Activated T-cell treated with anti-CD3 and anti-CD28 coated beads for 48 hours (primary cell): Measurements from ENCODE around the gene USP20.

Experiments used
- DNase-seq: peaks from one replicate; pipeline ENCODE4 v3.0.0-alpha.2; 2020; ENCODE audit warnings: low read depth

The USP20 gene

DNA sequence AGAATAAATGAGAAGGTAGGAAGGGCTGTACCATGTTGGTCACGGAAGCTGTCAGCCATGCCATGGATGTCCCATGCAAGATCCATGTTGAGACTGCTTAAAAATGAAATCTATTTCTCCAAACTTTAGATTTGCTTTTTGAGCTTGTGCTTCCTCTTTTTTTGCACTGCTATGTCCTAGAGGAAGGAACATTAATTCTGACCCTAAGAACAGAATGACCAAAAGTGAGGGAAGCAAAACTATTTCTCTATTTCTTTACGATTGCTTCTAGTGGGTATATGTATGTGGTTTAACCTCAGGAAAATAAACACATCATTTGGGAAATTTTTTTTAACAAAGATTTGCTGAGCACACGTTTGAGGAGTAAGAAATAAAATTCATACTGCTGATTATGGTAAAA, 84.6 kb downstream of the USP20 start:
- DNase-seq: no peak

DNA sequence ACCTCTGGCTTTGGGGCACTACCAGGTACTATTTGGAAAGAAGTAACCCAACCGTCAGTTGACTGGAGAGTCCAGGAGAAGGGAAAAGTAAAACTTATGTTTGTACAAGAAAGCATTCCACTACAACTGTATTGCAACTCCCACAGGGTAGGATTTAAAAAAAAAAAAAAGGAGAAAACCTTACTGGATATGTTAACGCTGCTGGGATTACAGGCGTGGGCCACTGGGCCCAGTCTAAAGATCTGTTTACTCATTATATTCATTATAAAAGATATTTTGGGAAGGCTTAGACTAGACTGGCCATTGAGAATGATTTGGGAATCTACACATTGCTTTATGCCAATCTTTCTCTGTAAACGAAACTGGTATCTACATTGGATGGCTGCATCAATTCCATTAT, 86.6 kb downstream of the USP20 start:
- DNase-seq: no peak

DNA sequence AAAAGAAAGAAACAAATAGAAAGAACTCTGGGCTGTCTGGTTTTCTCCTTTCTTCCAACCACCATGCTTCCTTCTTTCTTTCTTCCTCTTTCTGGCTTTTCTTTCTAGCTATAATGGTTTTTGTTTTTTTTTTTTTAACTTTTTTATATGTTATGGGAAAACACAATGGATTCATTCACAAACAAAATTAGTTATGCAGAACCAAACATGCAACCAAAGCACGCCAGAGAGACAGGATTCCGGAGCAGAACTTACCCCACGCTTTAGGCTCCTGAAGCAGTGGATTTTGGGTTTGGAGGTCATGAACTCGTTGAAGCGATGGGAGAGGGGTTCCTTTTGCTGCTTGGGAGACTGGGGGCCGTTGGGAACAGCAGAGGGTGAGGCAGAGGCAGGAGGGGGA, 88.3 kb downstream of the USP20 start:
- no peak for DNase-seq

DNA sequence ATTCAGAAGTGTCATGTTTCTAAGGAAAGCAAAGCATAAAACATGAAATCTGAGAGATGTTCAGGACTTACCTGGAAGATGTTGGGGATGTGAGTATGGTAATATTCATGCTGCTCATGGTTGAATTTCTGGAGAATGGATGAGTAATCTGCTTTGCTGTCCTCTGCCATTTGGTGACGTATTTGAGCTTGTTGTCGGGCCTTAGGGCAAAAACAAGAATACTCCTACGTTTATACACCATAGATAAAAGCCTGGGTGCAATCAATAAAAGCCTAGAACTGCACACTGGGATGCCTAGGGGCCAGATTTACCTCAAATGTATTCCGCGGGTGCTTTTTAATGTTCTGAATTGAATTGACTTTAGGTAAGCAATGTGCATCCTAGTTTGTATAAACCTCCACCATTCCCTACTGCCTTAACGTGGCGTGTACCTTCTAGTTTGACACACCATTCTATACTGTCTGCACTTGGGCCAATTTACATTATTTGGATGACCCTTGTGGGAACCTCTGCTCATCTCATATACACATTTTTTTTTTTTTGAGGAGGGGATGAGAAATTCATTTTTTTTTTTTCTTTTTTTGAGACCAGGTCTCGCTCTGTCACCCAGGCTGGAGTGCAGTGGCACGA, 94.4 kb downstream of the USP20 start:
- DNase-seq: no peak

DNA sequence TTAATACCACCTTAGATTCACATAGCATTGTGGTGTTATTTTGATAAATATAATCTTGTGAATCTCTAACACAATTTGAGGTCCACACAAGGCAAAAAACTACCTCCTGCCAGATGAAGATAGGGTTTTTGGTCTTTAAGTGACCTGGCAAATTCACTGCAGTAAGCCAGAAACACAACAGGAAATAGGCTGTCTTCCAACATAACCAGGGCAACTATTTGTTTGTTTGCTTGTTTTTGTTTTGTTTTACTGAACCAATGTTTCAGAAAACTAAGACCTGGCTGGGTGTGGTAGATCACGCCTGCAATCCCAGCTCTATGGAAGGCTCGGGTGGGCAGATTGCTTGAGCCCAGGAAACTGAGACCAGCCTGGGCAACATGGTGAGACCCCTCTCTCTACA, 95.5 kb downstream of the USP20 start:
- no peak for DNase-seq
